Bladder microvascular endothelial cell (primary cell): ENCODE results near the gene PNMA8A. TPM values are rescaled to one million over a fixed set of nuclear protein-coding genes. Genes with fewer than 3 reads are reported as not detected.

ENCODE experiments used
- total RNA-seq: library from RNA; depleted of rRNA; stranded (reverse); fragments of >200 nt; gene quantifications from 2 replicates; pipeline ENCODE4 v1.2.3, GENCODE V29; 2014

Gene PNMA8A, protein sequence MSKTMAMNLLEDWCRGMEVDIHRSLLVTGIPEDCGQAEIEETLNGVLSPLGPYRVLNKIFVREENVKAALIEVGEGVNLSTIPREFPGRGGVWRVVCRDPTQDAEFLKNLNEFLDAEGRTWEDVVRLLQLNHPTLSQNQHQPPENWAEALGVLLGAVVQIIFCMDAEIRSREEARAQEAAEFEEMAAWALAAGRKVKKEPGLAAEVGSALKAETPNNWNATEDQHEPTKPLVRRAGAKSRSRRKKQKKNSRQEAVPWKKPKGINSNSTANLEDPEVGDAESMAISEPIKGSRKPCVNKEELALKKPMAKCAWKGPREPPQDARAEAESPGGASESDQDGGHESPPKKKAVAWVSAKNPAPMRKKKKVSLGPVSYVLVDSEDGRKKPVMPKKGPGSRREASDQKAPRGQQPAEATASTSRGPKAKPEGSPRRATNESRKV
- total RNA-seq: 0.19 TPM in 1 of 2 replicates, not detected in the other

DNA sequence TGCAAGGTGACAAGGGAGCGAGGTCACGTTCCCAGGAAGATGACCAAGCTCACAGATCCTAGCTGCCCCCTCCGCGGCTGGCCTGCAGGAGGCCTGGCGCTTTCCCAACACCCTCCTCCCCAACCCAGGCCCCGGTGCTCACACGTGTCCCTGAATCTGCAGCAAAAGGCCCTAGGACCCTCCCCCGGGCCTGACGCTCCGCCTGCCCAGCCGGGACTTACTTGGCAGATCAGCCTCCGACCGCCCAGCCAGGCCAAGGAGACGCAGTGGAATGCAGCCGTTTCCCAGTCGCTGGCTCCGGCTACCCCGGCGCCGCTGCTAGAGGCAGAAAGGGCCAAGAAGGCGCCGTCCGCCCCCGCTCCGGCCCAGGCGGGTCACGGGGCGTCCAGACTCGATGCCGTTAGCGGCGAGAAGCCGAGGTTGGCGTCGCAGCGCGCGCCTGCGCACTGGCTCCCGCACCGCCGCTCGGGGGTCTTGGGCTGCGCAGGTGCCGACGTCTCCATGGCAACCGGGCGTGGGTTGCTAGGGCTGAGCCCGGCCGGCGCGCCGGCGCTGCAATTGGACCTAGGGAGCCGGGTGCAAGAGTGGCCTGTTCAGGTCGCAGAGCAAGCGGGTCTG lies at the start of gene PNMA8A:
PNMA8A (minus strand) TSS at position 448 of the 618 bp plus-strand sequence. CDS start 528 bp downstream, outside the sequence.

DNA sequence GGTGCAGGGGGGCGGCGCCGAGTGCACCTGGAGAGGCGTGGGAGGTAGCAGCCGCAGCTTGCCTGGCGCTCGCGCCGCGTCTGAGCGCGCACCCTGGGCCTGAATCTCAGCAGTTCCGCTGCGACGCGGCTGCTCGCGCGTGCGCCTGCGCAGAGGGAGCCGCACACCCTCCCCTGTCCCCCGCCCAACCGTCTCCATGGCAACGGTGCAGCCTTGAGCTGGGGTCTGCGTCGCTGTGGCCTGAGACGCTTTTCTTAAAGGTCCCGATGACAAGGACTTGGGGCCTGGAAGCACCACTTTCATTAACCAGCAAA lies 24.4 kb upstream of the PNMA8A start, which contains the start of gene PNMA8B:
PNMA8B (minus strand) TSS at position 82 of the 314 bp plus-strand sequence. CDS start 402 bp downstream, outside the sequence.

DNA sequence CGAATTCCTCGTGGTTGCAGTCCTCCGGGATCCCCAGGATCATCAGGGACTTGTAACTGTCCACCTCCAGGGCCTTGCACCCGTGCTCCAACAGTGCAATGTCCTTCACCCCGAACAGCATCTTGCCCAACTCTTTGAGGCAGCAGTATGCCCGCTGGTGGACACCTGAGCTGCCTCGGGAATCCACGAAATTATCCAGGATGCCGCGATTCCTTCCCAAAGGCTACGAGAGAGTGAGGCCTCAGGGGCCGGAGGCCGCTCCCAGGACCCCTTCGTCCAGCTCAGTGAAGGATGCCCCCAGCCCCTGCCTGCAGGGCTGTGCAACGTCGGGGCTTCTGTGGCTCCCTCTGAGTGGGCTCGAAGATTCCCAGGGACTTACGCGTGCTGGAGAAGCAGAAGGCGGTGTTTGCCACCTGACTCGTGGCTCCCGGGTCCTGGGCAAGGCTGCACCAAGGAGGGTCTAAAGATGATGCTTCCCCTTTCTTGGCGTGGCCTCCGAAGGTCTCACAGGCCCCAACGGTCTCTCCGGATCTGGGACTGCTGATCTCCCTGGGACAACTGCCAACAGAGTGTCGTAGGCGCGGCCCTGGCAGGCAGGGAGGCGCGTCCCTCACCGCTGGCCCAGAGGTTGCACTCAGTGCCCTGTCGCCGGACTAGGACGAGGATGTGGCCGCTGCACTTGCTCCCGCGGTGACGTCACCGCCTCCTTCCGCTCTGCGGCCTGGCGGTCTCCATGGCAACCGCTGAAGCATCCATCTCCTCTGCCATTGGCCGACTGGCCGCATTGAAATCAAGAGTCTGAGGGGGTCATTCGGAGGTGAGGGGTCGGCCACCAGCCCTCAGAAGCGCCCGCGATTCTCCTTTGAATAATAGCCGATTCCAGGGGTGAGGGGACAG lies 42.9 kb downstream of the PNMA8A start, which contains the start of gene PNMA8C:
PNMA8C (minus strand) TSS at position 698 of the 897 bp plus-strand sequence; CDS start at position 121, 577 bp downstream.

Other genes with a start within 250 kb of the PNMA8A start
- not detected in 2 replicates for gene IGFL1, start 241.8 kb downstream of the PNMA8A start, total RNA-seq
- gene HIF3A, start 174.5 kb downstream of the PNMA8A start, total RNA-seq: 11.0 and 41.9 TPM in 2 replicates
- 68.0 and 93.9 TPM in 2 replicates for gene PPP5C, start 124.5 kb downstream of the PNMA8A start, total RNA-seq
- 0.19 and 0.32 TPM in 2 replicates for gene CCDC8, start 58.0 kb downstream of the PNMA8A start, total RNA-seq
- gene PNMA8C, start 42.6 kb downstream of the PNMA8A start, total RNA-seq: not detected in 2 replicates
- gene PNMA8B, start 24.3 kb upstream of the PNMA8A start, total RNA-seq: 0.16 and 0.19 TPM in 2 replicates
- 154 and 253 TPM in 2 replicates for gene CALM3, start 129.8 kb upstream of the PNMA8A start, total RNA-seq
- 0.06 and 0.16 TPM in 2 replicates for gene PTGIR, start 153.5 kb upstream of the PNMA8A start, total RNA-seq
- gene GNG8, start 164.6 kb upstream of the PNMA8A start, total RNA-seq: not detected in 2 replicates
- gene DACT3, start 189.6 kb upstream of the PNMA8A start, total RNA-seq: 0.13 and 0.16 TPM in 2 replicates
- gene PRKD2, start 245.6 kb upstream of the PNMA8A start, total RNA-seq: 50.5 and 104 TPM in 2 replicates